H9 (cell line): ENCODE measurements around the gene LY6G5C. TPM values are rescaled to one million over a fixed set of nuclear protein-coding genes. Genes with fewer than 3 reads are reported as not detected.

Experiments
- DNase-seq: peaks from one replicate; pipeline ENCODE4 v3.0.0-alpha.2; 2017
- H2AFZ ChIP-seq: one replicate; pipeline ENCODE4 v1.6.1; 2013; ENCODE audit warnings: mild to moderate bottlenecking, low read length, control low read depth, moderate library complexity
- H2AK5ac ChIP-seq: 2 replicates; pipeline ENCODE4 v1.6.1; 2013; ENCODE audit warnings: low read length, control low read depth, mixed read lengths; ENCODE audit not compliant: insufficient read length
- H2BK120ac ChIP-seq: one replicate; pipeline ENCODE4 v1.6.1; 2013; ENCODE audit warnings: low read depth, mild to moderate bottlenecking, low read length, control low read depth, inconsistent platforms; ENCODE audit not compliant: poor library complexity, severe bottlenecking
- H2BK12ac ChIP-seq: 2 replicates; pipeline ENCODE4 v1.6.1; 2013; ENCODE audit warnings: low read length, control low read depth, mixed read lengths, low read depth; ENCODE audit not compliant: insufficient read length
- H2BK15ac ChIP-seq: 2 replicates; pipeline ENCODE4 v1.6.1; 2013; ENCODE audit warnings: low read depth, low read length, control low read depth
- H2BK20ac ChIP-seq: one replicate; pipeline ENCODE4 v1.6.1; 2013; ENCODE audit warnings: low read depth, mild to moderate bottlenecking, low read length, control low read depth, inconsistent platforms; ENCODE audit not compliant: poor library complexity, severe bottlenecking
- H2BK5ac ChIP-seq: 2 replicates; pipeline ENCODE4 v1.6.1; 2013; ENCODE audit warnings: low read length, control low read depth, mixed read lengths; ENCODE audit not compliant: insufficient read length
- H3K14ac ChIP-seq: 2 replicates; pipeline ENCODE4 v1.6.1; 2013; ENCODE audit warnings: low read length, control low read depth; ENCODE audit not compliant: insufficient read depth
- H3K18ac ChIP-seq: 2 replicates; pipeline ENCODE4 v1.6.1; 2013; ENCODE audit warnings: low read depth, mild to moderate bottlenecking, mixed read lengths, low read length, control low read depth; ENCODE audit not compliant: insufficient read length
- H3K23ac ChIP-seq: 2 replicates; pipeline ENCODE4 v1.6.1; 2013; ENCODE audit warnings: low read length, control low read depth, mixed read lengths, low read depth; ENCODE audit not compliant: insufficient read length
- H3K23me2 ChIP-seq: 2 replicates; pipeline ENCODE4 v1.6.1; 2013; ENCODE audit warnings: low read depth, mild to moderate bottlenecking, mixed read lengths, low read length, control low read depth; ENCODE audit not compliant: insufficient read length, poor library complexity, severe bottlenecking
- H3K27ac ChIP-seq: 2 replicates; pipeline ENCODE4 v1.5.1; 2013; ENCODE audit warnings: low read length, control low read depth, mixed read lengths, low read depth; ENCODE audit not compliant: insufficient read length
- H3K27me3 ChIP-seq: 2 replicates; pipeline ENCODE4 v1.6.1; 2013; ENCODE audit warnings: low read length, control low read depth, inconsistent platforms; ENCODE audit not compliant: insufficient read depth
- H3K4ac ChIP-seq: 2 replicates; pipeline ENCODE4 v1.6.1; 2013; ENCODE audit warnings: low read depth, mild to moderate bottlenecking, control low read depth, inconsistent platforms, low read length, moderate library complexity
- H3K4me1 ChIP-seq: 2 replicates; pipeline ENCODE4 v1.6.1; 2013; ENCODE audit warnings: low read length, control low read depth, inconsistent platforms; ENCODE audit not compliant: insufficient read depth
- H3K4me2 ChIP-seq: 2 replicates; pipeline ENCODE4 v1.6.1; 2013; ENCODE audit warnings: low read length, control low read depth, mixed read lengths; ENCODE audit not compliant: insufficient read length, insufficient read depth
- H3K56ac ChIP-seq: 2 replicates; pipeline ENCODE4 v1.6.1; 2013; ENCODE audit warnings: low read depth, mild to moderate bottlenecking, mixed read lengths, low read length, control low read depth; ENCODE audit not compliant: insufficient read length
- H3K79me1 ChIP-seq: 2 replicates; pipeline ENCODE4 v1.6.1; 2013; ENCODE audit warnings: low read depth, mild to moderate bottlenecking, moderate library complexity, low read length, control low read depth, inconsistent platforms; ENCODE audit not compliant: insufficient read depth, poor library complexity, severe bottlenecking
- H3K79me2 ChIP-seq: 2 replicates; pipeline ENCODE4 v1.6.1; 2013; ENCODE audit warnings: low read length, control low read depth, inconsistent platforms; ENCODE audit not compliant: insufficient read depth
- H3K9ac ChIP-seq: 2 replicates; pipeline ENCODE4 v1.6.1; 2013; ENCODE audit warnings: low read length, control low read depth, mixed read lengths; ENCODE audit not compliant: insufficient read length; ENCODE audit errors: extremely low read depth
- H3K9me3 ChIP-seq: one replicate; pipeline ENCODE4 v1.6.1; 2013; ENCODE audit warnings: low read depth, low read length, inconsistent platforms; ENCODE audit not compliant: control insufficient read depth
- H3T11ph ChIP-seq: one replicate; pipeline ENCODE4 v1.6.1; 2013; ENCODE audit warnings: mild to moderate bottlenecking, low read length, control low read depth, inconsistent platforms
- H4K20me1 ChIP-seq: one replicate; pipeline ENCODE4 v1.6.1; 2013; ENCODE audit not compliant: control insufficient read depth, insufficient read length, insufficient read depth
- H4K5ac ChIP-seq: 2 replicates; pipeline ENCODE4 v1.6.1; 2013; ENCODE audit warnings: low read depth, mild to moderate bottlenecking, mixed read lengths, low read length, control low read depth; ENCODE audit not compliant: insufficient read length
- H4K8ac ChIP-seq: replicated peaks from 2 replicates; pipeline ENCODE4 v1.6.1; 2013; ENCODE audit warnings: low read length, control low read depth, mixed read lengths, low read depth; ENCODE audit not compliant: insufficient read length
- H4K91ac ChIP-seq: 2 replicates; pipeline ENCODE4 v1.6.1; 2013; ENCODE audit warnings: low read depth, mild to moderate bottlenecking, moderate library complexity, mixed read lengths, low read length, control low read depth; ENCODE audit not compliant: insufficient read length
- H3K27ac Mint-ChIP-seq, 3 experiments: 2 replicates in 2 of 3; 3 replicates in 1 of 3; pipeline ENCODE4 v1.8.0; 2020 to 2021; ENCODE audit warnings: mixed read lengths in 3 of 3, mild to moderate bottlenecking in 1 of 3, moderate library complexity in 1 of 3
- H3K27me3 Mint-ChIP-seq: 2 replicates; pipeline ENCODE4 v1.8.0; 2021; ENCODE audit warnings: low read depth, mild to moderate bottlenecking, moderate library complexity, mixed read lengths
- H3K36me3 Mint-ChIP-seq, 3 experiments: 2 replicates in 2 of 3; 3 replicates in 1 of 3; pipeline ENCODE4 v1.8.0; 2020 to 2021; ENCODE audit warnings: low read depth in 3 of 3, mixed read lengths in 3 of 3; ENCODE audit not compliant: insufficient read depth in 1 of 3
- H3K4me1 Mint-ChIP-seq, 2 experiments: 2 replicates each; pipeline ENCODE4 v1.8.0; 2020; ENCODE audit warnings: mixed read lengths in 2 of 2
- H3K4me3 Mint-ChIP-seq, 2 experiments: 2 replicates in 1 of 2; 3 replicates in 1 of 2; pipeline ENCODE4 v1.8.0; 2020 to 2021; ENCODE audit warnings: mild to moderate bottlenecking in 2 of 2, mixed read lengths in 2 of 2, moderate library complexity in 1 of 2
- H3K9me3 Mint-ChIP-seq, 2 experiments: 2 replicates in 1 of 2; 3 replicates in 1 of 2; pipeline ENCODE4 v1.8.0; 2020; ENCODE audit warnings: mild to moderate bottlenecking in 2 of 2, mixed read lengths in 2 of 2, moderate library complexity in 1 of 2
- WGBS: extraction: QIAGEN DNeasy Blood & Tissue Kit; methylation state at CpG from one replicate; pipeline ENCODE4 v1.1.7; 2013; ENCODE audit warnings: missing lambda C conversion rate, low lambda C conversion rate, mixed read lengths; ENCODE audit not compliant: insufficient read length; ENCODE audit errors: extremely low coverage; 5-methylcytosine and 5-hydroxymethylcytosine counted together
- total RNA-seq: library from RNA; stranded (reverse); gene quantifications from 2 replicates; pipeline ENCODE4 v1.2.1, GENCODE V29; 2021
- TF ChIP-seq, protein P1 (sequence below): fragments of 200-600 bp; sonication (generic); conservative IDR thresholded peaks from 3 replicates; pipeline ENCODE4 v1.8.0; 2021; ENCODE audit warnings: antibody characterized with exemption, mild to moderate bottlenecking

LY6G5C gene
- total RNA-seq, 1 experiment from 2014 or later, result 2.2 TPM

DNA sequence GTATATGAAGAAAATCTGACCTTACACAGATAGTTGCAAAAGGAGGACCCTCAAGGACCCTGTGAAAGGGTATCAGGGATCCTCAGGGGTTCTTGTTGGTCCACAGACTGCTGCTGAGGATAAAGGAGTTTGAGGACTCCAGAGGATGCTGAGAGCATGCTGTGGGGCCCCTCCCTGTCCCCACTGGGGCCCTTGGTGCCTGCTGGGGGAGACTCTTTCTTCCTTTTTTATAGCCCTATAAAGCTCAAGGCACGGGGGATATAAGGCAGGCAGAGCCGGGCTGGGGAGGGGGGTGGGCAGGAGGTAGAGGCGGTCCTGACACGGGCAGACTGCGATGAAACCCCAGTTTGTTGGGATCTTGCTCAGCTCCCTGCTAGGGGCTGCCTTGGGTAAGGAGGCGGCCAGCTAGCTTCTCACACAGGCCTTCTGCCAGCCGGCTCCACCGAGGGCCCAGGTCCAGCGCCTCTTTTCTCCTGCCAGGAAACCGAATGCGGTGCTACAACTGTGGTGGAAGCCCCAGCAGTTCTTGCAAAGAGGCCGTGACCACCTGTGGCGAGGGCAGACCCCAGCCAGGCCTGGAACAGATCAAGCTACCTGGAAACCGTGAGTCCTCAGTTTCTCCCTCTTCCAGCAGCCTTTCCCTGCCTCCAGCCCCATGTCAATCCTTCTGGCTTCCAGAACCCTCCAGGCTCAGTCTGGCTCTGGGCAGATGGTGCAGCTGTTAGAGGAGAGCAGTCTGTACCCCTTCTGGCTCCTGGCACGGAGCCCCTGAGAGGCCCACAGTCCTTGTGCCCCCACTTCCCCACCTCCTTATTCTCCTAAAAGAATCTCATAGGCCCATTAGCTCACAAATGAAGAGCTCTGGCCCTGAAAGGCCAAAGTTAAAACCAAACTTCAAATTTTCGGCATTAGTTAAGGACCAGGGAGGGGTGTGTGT lies 34.4 kb upstream of the LY6G5C start, which contains the start of gene LY6G6D:
Gene LY6G6D (plus strand): TSS at position 327 of the 937 bp plus-strand sequence. CDS start 8 bp downstream, at position 335.
- H3T11ph ChIP-seq, result no peak within 1 kb of the TSS
- no peak within 1 kb of the TSS for H2AK5ac ChIP-seq
- no peak within 1 kb of the TSS for H4K91ac ChIP-seq
- H2BK5ac ChIP-seq, result no peak within 1 kb of the TSS
- H3K9me3 Mint-ChIP-seq, result no peaks in the 10 kb centered on the region
- H3K4me1 Mint-ChIP-seq, result peaks cover 50 to 63% of the 10 kb centered on the region in 2 experiments
- no peak within 1 kb of the TSS for H2AFZ ChIP-seq
- H3K9ac ChIP-seq, result no peak within 1 kb of the TSS
- H3K4me2 ChIP-seq, result no peak within 1 kb of the TSS
- peaks cover 8% of the 10 kb centered on the region for H3K27me3 Mint-ChIP-seq
- H2BK20ac ChIP-seq, result no peak within 1 kb of the TSS
- H4K8ac ChIP-seq, result no peak within 1 kb of the TSS
- no peak within 1 kb of the TSS for H3K14ac ChIP-seq
- H3K27ac Mint-ChIP-seq, result peak within 1 kb of the TSS; percentile 81 to 95 (median 81)
- no CpG with 5 or more reads among the region's 16 CpGs for WGBS
- H4K5ac ChIP-seq, result no peak within 1 kb of the TSS
- no peak within 1 kb of the TSS for H3K18ac ChIP-seq
- H4K20me1 ChIP-seq, result no peaks in the 10 kb centered on the region
- peak; percentile 44 for DNase-seq
- no peaks in the 10 kb centered on the region for H3K9me3 ChIP-seq
- no peaks in the 10 kb centered on the region for H3K79me1 ChIP-seq
- H2BK15ac ChIP-seq, result no peak within 1 kb of the TSS
- no peak within 1 kb of the TSS for H2BK120ac ChIP-seq
- H3K36me3 Mint-ChIP-seq, result no peaks in the 10 kb centered on the region
- no peak within 1 kb of the TSS for H3K27ac ChIP-seq
- no peak within 1 kb of the TSS for H2BK12ac ChIP-seq
- H3K4me3 Mint-ChIP-seq, result peak within 1 kb of the TSS in 1 of 2 experiments; percentile 60; a peak in 3 of 5 replicates
- no peak within 1 kb of the TSS for H3K23ac ChIP-seq
- no peak within 1 kb of the TSS for H3K4ac ChIP-seq
- no peaks in the 10 kb centered on the region for H3K79me2 ChIP-seq
- no peaks in the 10 kb centered on the region for H3K23me2 ChIP-seq
- no peak within 1 kb of the TSS for H3K56ac ChIP-seq
- TF ChIP-seq, protein P1, sequence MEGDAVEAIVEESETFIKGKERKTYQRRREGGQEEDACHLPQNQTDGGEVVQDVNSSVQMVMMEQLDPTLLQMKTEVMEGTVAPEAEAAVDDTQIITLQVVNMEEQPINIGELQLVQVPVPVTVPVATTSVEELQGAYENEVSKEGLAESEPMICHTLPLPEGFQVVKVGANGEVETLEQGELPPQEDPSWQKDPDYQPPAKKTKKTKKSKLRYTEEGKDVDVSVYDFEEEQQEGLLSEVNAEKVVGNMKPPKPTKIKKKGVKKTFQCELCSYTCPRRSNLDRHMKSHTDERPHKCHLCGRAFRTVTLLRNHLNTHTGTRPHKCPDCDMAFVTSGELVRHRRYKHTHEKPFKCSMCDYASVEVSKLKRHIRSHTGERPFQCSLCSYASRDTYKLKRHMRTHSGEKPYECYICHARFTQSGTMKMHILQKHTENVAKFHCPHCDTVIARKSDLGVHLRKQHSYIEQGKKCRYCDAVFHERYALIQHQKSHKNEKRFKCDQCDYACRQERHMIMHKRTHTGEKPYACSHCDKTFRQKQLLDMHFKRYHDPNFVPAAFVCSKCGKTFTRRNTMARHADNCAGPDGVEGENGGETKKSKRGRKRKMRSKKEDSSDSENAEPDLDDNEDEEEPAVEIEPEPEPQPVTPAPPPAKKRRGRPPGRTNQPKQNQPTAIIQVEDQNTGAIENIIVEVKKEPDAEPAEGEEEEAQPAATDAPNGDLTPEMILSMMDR, result no peak
- peaks cover 10% of the 10 kb centered on the region; the same call in 1 of the 2 replicates for H3K4me1 ChIP-seq
- no peaks in the 10 kb centered on the region for H3K27me3 ChIP-seq
